GM19468 (cell line): ENCODE data around the gene BNC2.

Source experiments
- ATAC-seq: cut with Tn5 transposase; IDR thresholded peaks from one replicate; pipeline ENCODE4 v1.9.1; 2021; ENCODE audit warnings: mild to moderate bottlenecking, moderate library complexity, moderate number of reproducible peaks; ENCODE audit not compliant: unreplicated experiment; ENCODE audit errors: extremely low read depth

BNC2 gene

GRCh38 chr9:16817514-16817913 is 53.0 kb downstream of the BNC2 start:
- ATAC-seq, result no peak

GRCh38 chr9:16817002-16817401 is 53.5 kb downstream of the BNC2 start:
- no peak for ATAC-seq

- ATAC-seq, result no peak
Measured at GRCh38 chr9:16816011-16816410, 54.5 kb downstream of the BNC2 start.

- ATAC-seq, result no peak
Measured at GRCh38 chr9:16815079-16815478, 55.4 kb downstream of the BNC2 start.

- no peak for ATAC-seq
Measured at GRCh38 chr9:16813838-16814237, 56.6 kb downstream of the BNC2 start.

- no peak for ATAC-seq
Measured at GRCh38 chr9:16811987-16812685, 58.3 kb downstream of the BNC2 start.

- ATAC-seq, result no peak
Measured at GRCh38 chr9:16809912-16810610, 60.4 kb downstream of the BNC2 start.

GRCh38 chr9:16806674-16807073 is 63.8 kb downstream of the BNC2 start:
- ATAC-seq, result no peak

- no peak for ATAC-seq
Measured at GRCh38 chr9:16803648-16804047, 66.8 kb downstream of the BNC2 start.

- ATAC-seq, result no peak
Measured at GRCh38 chr9:16801871-16802466, 68.5 kb downstream of the BNC2 start.

- ATAC-seq, result no peak
Measured at GRCh38 chr9:16796304-16796825, 74.1 kb downstream of the BNC2 start.

- no peak for ATAC-seq
Measured at GRCh38 chr9:16794871-16795639, 75.4 kb downstream of the BNC2 start.

- no peak for ATAC-seq
Measured at GRCh38 chr9:16794103-16794502, 76.4 kb downstream of the BNC2 start.

- ATAC-seq, result no peak
Measured at GRCh38 chr9:16787724-16788123, 82.7 kb downstream of the BNC2 start.

GRCh38 chr9:16784002-16784401 is 86.5 kb downstream of the BNC2 start:
- ATAC-seq, result no peak

- ATAC-seq, result no peak
Measured at GRCh38 chr9:16782490-16782889, 88.0 kb downstream of the BNC2 start.

GRCh38 chr9:16775330-16775729 is 95.1 kb downstream of the BNC2 start:
- ATAC-seq, result no peak

GRCh38 chr9:16773617-16774016 is 96.9 kb downstream of the BNC2 start:
- ATAC-seq, result no peak

- no peak for ATAC-seq
Measured at GRCh38 chr9:16773116-16773515, 97.4 kb downstream of the BNC2 start.

- no peak for ATAC-seq
Measured at GRCh38 chr9:16771356-16771755, 99.1 kb downstream of the BNC2 start.

GRCh38 chr9:16769291-16769690 is 101.2 kb downstream of the BNC2 start:
- no peak for ATAC-seq
